ENCODE data around the gene MORN5.

Gene MORN5

DNA sequence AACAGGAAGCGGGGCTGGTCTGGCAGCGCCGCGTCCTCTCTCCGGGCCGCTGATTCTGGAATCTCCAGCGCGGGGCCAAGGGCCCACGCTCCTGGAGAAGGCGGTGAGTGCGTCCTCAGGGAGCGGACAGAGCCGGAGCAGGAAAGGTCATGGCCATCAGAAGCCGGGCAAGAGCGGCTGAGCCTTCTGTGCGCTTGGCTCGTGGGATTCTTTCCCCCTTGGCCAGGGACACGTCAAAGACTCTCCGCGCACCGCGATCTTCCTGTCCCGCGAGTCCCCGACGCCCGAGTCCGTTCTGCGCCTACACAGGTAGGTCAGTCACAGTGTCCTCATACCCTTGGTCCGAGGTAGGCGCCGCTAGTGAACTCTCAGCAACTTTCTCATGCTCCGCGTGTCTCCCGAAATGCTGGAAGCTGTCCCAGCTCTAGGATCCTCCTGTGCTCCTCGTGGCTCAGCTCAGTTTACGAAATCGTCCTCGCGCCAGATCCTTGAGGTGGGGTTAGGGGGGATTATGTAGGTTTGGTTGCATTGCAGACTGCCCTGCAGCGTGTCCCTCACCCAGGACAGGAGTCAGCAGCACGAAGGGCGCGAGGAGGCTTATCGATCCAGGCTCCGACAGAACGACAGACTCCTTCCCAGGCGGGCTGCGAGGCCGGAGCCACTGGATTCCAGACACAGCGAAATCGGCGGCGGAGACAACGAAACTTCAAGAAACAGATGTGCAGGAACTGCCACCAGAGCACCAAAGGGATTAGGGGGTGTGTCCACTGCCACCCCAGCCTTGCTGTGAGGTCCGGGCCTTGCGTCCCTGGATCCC, 60.4 kb downstream of the MORN5 start:
- no peak overlapping the region for H3K4me3 ChIP-seq (ENCODE audit: control insufficient read depth, low read depth, low read length)
- TF ChIP-seq, protein P1, sequence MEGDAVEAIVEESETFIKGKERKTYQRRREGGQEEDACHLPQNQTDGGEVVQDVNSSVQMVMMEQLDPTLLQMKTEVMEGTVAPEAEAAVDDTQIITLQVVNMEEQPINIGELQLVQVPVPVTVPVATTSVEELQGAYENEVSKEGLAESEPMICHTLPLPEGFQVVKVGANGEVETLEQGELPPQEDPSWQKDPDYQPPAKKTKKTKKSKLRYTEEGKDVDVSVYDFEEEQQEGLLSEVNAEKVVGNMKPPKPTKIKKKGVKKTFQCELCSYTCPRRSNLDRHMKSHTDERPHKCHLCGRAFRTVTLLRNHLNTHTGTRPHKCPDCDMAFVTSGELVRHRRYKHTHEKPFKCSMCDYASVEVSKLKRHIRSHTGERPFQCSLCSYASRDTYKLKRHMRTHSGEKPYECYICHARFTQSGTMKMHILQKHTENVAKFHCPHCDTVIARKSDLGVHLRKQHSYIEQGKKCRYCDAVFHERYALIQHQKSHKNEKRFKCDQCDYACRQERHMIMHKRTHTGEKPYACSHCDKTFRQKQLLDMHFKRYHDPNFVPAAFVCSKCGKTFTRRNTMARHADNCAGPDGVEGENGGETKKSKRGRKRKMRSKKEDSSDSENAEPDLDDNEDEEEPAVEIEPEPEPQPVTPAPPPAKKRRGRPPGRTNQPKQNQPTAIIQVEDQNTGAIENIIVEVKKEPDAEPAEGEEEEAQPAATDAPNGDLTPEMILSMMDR (conservative IDR thresholded peaks at IDR 0.05; ENCODE audit: control insufficient read depth, insufficient read depth, low read depth, low read length), result no peak

DNA sequence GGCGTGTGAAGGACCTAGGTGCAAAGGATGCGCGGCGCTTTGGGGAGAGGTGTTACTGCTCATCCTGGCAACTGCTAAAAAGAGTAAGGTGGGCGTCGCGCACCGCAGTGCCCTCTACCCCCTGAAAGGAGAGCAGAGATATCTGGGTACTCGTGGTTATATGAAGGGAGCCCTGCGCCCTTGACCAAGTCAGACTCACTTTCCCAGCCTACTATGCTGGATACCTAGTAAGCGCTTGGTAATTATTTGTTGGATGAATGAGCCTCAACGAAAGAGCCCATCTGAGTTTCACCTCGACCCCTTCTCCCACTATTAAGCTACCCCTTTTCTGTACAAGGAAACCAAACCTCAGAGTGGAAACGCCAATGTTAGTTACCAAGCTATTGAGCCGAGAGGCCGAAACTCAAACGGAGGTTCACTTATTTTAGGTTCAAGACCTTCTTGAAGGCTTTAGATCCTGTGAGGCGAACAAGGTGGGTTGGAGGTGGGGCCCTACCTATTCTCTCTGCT, 61.0 kb downstream of the MORN5 start:
- TF ChIP-seq, protein P1 (conservative IDR thresholded peaks at IDR 0.05; ENCODE audit: control insufficient read depth, insufficient read depth, low read depth, low read length), result no peak
- no peak overlapping the region for H3K4me3 ChIP-seq (ENCODE audit: control insufficient read depth, low read depth, low read length)
- no peak for DNase-seq (ENCODE audit: low read depth)

More for the DNA sequence above, 60.4 kb downstream of the MORN5 start:
- DNase-seq (ENCODE audit: low read depth), result peak; percentile 22

DNA sequence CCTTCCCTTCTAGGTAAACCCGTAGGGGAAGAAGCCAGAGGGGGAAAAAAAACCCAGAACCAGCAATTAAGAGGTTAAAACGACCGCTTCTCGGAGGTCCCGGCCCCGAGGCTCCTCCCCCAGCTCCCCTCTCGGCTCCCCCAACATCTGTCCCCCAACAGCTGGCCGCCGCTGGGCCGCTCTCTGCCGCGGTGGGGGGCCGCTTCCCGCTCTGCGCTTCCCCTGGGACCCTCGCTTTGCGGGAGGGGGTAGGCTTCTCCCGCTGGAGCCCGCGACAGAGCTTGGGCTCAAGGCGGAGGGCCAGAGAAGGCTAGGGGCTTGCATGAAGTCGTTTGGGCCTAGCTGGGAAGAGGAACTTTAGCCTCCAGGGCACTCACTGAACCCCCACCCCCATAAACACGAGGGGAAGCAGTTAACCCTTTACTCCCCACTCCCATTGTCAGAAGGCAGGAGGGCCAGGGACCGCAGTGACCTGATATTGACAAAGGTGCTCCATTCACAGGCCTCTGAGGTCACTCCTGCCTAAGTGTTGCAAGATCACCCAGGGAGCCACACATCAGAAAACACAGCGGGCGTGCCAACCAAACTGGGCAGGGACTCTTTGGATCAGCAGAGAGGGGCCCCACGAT, 61.6 kb downstream of the MORN5 start:
- no peak overlapping the region for H3K4me3 ChIP-seq (ENCODE audit: control insufficient read depth, low read depth, low read length)
- no peak for DNase-seq (ENCODE audit: low read depth)
- TF ChIP-seq, protein P1 (conservative IDR thresholded peaks at IDR 0.05; ENCODE audit: control insufficient read depth, insufficient read depth, low read depth, low read length), result no peak

DNA sequence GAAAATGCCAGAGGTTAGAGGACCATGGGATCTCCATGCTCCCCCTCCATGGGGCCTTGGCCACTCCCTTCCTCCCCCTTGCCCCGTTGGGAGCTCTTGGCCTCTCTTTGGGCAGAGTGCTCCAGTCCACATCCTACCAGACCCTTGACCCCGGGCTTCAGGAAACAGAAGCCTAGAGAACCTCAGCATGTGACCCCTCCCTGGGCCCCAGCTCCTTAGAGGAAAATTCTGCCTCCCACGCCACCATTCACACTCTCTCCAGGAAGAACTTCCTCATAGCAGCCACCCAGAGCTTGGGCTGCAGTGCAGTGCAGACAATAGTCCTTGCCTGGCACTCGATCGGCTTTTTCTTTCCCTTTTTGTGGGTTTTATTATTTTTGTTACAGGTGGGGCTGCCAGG, 63.1 kb downstream of the MORN5 start:
- TF ChIP-seq, protein P1 (conservative IDR thresholded peaks at IDR 0.05; ENCODE audit: control insufficient read depth, insufficient read depth, low read depth, low read length), result no peak
- no peak for DNase-seq (ENCODE audit: low read depth)
- H3K4me3 ChIP-seq (ENCODE audit: control insufficient read depth, low read depth, low read length), result no peak overlapping the region

DNA sequence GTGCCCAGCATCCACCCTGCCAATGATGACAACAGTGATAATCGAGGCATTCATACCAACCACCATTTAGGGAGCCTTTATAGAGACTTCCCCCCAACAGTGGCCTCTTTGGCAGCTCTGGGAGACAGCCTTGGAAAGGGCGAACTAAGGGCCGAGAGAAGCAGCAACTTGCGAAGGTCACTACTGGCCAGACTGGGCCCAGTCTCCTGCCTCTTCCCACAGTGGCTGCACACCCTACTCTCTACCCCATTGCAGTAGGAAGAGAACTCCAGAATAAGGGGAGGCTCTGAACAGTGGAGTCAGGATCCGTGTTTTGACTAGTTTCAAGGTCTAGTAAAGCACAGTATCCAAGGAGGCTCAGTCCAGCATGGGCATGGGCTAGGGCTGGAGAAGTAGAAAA, 63.7 kb downstream of the MORN5 start:
- DNase-seq (ENCODE audit: low read depth), result no peak
- TF ChIP-seq, protein P1 (conservative IDR thresholded peaks at IDR 0.05; ENCODE audit: control insufficient read depth, insufficient read depth, low read depth, low read length), result no peak
- no peak overlapping the region for H3K4me3 ChIP-seq (ENCODE audit: control insufficient read depth, low read depth, low read length)

DNA sequence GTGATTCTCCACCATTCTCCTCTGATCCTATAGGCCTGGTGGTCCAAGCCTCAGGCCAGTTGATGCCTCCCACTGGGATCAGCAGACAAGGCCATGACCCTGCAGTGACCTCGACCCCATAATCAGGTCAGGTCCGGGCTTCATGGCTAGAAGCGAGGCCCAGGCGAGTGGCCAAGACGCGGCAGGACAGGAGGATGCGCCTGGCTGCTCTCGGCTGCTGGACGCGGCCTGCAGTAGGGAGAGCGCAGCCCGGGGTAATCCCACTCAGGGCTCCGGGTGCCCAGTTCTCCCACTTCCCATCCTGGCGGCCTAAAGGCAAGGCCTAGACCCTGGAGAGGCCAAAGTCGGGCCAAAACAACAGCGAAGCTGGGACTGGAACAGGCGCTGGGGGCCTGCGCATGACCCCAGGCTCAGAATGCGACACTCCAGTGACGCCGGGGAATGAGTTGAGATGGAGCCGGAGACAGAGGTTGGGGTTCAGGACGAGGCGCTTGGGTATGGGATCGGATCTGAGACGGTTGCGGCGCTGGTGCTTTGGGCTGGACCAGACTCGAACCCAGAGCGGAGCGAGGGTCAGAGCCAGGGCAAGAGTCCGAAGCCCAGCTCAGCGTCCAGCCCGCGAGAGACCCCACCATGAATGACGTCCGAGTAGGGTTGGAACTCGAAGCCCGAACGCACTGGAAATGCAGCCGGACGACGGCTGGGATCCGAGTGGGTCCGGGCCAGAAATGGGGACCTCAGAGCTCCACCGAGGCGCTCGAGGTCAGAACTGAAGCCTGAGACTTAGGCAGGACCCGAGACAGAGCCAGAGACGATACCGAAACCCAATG, 65.8 kb downstream of the MORN5 start:
- DNase-seq (ENCODE audit: low read depth), result no peak
- H3K4me3 ChIP-seq (ENCODE audit: control insufficient read depth, low read depth, low read length), result no peak overlapping the region
- TF ChIP-seq, protein P1 (conservative IDR thresholded peaks at IDR 0.05; ENCODE audit: control insufficient read depth, insufficient read depth, low read depth, low read length), result no peak
